ENCODE data around the gene HNRNPLL. TPM values are rescaled to one million over a fixed set of nuclear protein-coding genes. Genes with fewer than 3 reads are reported as not detected.
"Not testable (repeated sequence)": the region's sequence is repeated elsewhere in the genome, so short reads cannot be mapped to it uniquely, and the experiment has no call there.

HNRNPLL gene
- total and polyA plus RNA-seq, 2 of the 13 experiments (the other 11 are each of a cell fraction or from before 2014, with no cell fraction given), result 49.4 to 103 TPM

DNA sequence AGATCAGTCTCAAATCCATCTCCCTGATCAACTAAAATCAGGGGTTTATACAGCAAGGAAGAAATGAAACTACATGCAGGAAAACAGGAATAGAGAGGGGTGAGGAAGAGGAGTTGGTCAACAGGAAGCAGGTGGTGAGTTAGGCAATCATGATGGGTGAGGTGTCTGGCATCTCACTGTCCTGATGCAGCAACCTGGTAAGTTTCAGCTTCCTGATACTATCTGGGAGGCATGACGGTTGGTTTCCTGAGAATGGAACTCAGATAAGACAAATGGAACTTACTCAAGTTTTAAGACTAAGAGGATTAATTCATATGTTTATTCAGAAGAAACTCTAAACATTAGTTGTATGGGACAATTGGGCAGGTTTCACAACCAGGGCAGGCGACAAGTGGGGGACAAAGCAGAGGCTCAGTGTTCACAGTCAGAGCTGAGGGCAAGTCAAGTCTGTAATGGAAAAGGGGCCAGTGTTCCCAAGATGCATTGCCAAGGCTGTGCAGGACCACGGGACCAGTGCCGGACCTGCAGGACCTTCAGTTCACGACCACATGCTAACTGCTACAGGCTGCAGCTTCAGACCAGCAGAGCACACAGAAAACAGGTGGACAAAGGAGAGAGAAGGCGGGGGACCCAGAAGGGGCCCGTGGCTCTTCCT is 45.5 kb upstream of the HNRNPLL start (continued):
- peak; percentile 57; the same call in 1 of the 2 replicates for TF ChIP-seq ZMYM4 (CRISPR knock-in tag; IDR thresholded peaks at IDR 0.05)
- no peak for TF ChIP-seq LCORL (IDR thresholded peaks at IDR 0.05)
- TF ChIP-seq LCORL (CRISPR knock-in tag; IDR thresholded peaks at IDR 0.05), result peak; percentile 47; the same call in 1 of the 2 replicates
- TF ChIP-seq FOXA1 (IDR thresholded peaks at IDR 0.05), result no peak
- 0 out of 2 replicates have a peak, but pooled peaks have one; percentile 28 for TF ChIP-seq FOXA1 (CRISPR knock-in tag; IDR thresholded peaks at IDR 0.05)
- 0 out of 2 replicates have a peak, but pooled peaks have one; percentile 36 for TF ChIP-seq KAT8 (CRISPR knock-in tag; IDR thresholded peaks at IDR 0.05)
- peak; percentile 15; the same call in 1 of the 2 replicates for TF ChIP-seq FOXK1 (CRISPR knock-in tag; IDR thresholded peaks at IDR 0.05; ENCODE audit: borderline replicate concordance, low read depth)
- no peak for TF ChIP-seq GABPA (IDR thresholded peaks at IDR 0.05; ENCODE audit: low read depth, low read length)
- peak; percentile 38; the same call in 1 of the 2 replicates for TF ChIP-seq GABPA (CRISPR knock-in tag; IDR thresholded peaks at IDR 0.05; ENCODE audit: low read depth)
- 0 out of 2 replicates have a peak, but pooled peaks have one; percentile 17 for TF ChIP-seq KDM5B (CRISPR knock-in tag; IDR thresholded peaks at IDR 0.05; ENCODE audit: borderline replicate concordance)

DNA sequence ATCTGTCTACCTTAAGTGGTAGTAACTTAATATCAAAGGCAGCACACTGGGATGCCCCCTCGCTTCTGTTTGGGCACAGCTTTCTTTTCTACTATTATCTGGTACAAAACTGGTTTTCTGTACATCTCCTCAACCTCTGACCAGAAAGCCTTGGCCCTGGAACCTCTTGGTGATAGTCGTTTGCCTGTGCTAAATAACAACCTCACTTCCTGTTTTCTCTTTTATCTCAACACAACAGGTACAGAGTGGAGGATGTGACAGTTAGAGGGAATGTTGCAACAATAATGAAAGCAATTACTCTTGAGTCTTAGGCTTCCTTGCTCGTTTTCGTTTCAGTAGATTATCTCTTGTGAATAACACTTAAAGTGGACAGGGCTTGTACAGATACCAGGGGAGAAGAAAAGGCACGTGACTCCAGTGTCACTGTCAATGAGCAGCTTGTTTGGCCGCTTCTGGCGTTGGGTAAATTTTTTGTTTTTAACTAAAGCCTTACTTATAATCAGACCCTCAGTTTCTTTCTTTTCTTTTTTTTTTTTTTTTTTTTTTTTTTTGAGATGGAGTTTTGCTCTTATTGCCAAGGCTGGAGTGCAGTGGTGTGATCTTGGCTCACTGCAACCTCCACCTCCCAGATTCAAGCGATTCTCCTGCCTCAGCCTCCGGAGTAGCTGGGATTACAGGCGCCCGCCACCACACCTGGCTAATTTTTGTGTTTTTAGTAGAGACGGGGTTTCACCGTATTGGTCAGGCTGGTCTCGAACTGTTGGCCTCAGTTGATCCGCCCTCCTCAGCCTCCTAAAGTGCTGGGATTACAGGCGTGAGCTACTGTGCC is 41.2 kb upstream of the HNRNPLL start:
- CTCF ChIA-PET (ENCODE audit: low intra/inter-chr PET ratio, low total read pairs); H3K9ac ChIP-seq (ENCODE audit: insufficient read depth, low read depth, low read length); ATAC-seq; FAIRE-seq; H3K4me3 ChIP-seq (replicated peaks in 1 of 3; ENCODE audit: insufficient read depth in 1 of 3, low read depth in 2 of 3, low read length in 3 of 3); H3K27ac ChIP-seq (ENCODE audit: extremely low read length, insufficient read depth, low read length); H3K27me3 ChIP-seq (ENCODE audit: control insufficient read depth in 1 of 2, insufficient read depth in 2 of 2, low read length in 2 of 2); H4K20me1 ChIP-seq (ENCODE audit: insufficient read depth, low read length); H3K36me3 ChIP-seq (replicated peaks in 1 of 2; ENCODE audit: control insufficient read depth in 1 of 2, insufficient read depth in 2 of 2, low read length in 2 of 2); H3K9me3 ChIP-seq (ENCODE audit: low read length); DNase-seq (ENCODE audit: low spot score); H2AFZ ChIP-seq (ENCODE audit: low read length); BruUV-seq (replicated peaks); H3K79me2 ChIP-seq (ENCODE audit: insufficient read depth, low read length); in situ Hi-C loops (cut with HindIII; ENCODE audit: extremely low pct_ligation_motif_present, low pct_unique_long_range_greater_than_20kb); TF ChIP-seq FOXP1 (IDR thresholded peaks at IDR 0.05): not testable (repeated sequence)
- Histone ChIP-seq H3K4me2 (ENCODE audit: low read depth, low read length) (peak overlapping the region; percentile 40), H3K4me1 (ENCODE audit: insufficient read depth, low read length) (peaks cover 32% of the 10 kb centered on the region)
- TF ChIP-seq CEBPG (CRISPR knock-in tag; IDR thresholded peaks at IDR 0.05) (peak; percentile 20; the same call in 1 of the 2 replicates), FOXP1 (CRISPR knock-in tag; IDR thresholded peaks at IDR 0.05) (peak; percentile 29; the same call in 1 of the 2 replicates)
- intact Hi-C loops (cut with micrococcal nuclease; ENCODE audit: unreplicated experiment), result loop anchor here (1.0 kb wide), 1 partner anchor 38 kb away; no protein-coding TSS in a partner anchor
- POLR2A ChIA-PET, result interaction anchor here (0.6 kb wide), 1 partner anchor 14 kb away, joined by 4 read pairs; no protein-coding TSS in a partner anchor
- 66% methylated on average over 16 of the region's 16 CpGs for WGBS (ENCODE audit: low lambda C conversion rate)
